Measurements from ENCODE around the gene PHTF1.

Gene PHTF1

DNA sequence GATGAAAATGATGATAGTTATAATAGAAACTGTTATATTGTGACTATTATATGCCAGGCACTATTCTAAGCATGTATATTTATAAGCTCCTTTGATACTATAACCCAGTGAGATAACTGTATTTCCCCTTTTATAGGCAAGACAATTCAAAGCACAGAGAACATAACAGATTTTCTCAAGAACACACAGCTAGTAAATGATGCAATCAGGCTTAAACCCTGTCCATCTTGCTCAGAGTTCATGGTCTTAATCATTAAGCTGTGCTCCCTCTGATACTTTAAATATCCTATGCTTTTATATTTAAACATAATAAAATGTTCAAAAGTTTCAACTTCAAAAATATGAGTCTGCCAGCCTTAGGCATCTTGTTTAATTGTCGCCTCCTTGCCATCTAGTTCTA is 88.6 kb downstream of the PHTF1 start:
- in situ Hi-C loops (cut with MboI; ENCODE audit: low sequenced_read_pairs): no loop called here

DNA sequence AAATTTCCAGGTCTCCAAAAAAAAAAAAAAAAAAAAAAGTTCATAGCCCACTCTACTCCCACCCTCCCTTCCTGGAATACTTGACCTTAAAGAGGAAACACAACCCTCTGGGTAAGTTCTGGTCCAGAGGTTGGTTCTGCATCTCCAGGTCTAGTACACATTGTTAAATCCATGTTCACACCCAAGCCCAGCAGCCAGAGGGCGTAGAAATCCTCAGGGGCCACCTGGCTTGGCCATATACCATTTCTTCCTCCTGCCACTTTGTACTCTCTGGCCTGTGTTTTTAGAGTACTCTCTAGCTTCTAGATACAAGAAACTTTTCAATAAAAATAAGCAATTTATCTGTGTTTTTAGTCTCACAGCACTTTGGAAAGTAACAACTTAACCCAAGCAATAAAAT is 89.3 kb downstream of the PHTF1 start:
- in situ Hi-C loops (cut with MboI; ENCODE audit: low sequenced_read_pairs): no loop called here

DNA sequence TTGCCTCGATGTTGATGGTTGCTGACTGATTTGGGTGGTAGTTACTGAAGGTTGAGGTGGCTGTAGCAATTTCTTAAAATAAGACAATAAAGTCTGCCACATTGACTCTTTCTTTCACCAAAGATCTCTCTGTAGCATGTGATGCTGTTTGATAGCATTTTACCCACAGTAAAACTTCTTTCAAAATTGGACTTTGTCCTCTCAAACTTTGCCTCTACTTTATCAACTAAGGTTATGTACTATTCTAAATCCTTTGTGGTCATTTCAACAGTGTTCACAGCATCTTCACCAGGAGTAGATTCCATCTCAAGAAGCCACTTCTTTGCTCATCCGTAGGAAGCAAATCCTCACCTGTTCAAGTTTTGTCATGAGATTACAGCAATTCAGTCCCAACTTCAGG is 93.2 kb downstream of the PHTF1 start:
- in situ Hi-C loops (cut with MboI; ENCODE audit: low sequenced_read_pairs): no loop called here

DNA sequence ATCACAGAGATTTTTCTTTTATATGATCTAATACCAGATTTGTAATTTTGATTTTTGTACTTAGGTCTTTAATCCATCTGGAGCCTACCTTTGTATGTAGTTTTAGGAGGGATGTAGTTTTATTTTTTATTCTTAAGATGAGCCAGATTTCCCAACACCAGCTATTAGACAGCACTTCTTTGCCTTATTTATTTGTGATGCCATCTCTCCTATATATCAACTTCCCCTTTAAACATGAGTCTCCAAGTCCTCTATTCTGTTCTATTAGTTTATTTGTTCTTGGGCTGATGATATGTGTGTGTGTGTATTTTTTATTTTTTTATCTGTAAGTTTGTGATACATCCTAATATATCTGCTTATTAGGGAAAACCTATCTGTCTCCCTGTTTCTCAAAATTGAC is 94.2 kb downstream of the PHTF1 start:
- in situ Hi-C loops (cut with MboI; ENCODE audit: low sequenced_read_pairs): no loop called here

DNA sequence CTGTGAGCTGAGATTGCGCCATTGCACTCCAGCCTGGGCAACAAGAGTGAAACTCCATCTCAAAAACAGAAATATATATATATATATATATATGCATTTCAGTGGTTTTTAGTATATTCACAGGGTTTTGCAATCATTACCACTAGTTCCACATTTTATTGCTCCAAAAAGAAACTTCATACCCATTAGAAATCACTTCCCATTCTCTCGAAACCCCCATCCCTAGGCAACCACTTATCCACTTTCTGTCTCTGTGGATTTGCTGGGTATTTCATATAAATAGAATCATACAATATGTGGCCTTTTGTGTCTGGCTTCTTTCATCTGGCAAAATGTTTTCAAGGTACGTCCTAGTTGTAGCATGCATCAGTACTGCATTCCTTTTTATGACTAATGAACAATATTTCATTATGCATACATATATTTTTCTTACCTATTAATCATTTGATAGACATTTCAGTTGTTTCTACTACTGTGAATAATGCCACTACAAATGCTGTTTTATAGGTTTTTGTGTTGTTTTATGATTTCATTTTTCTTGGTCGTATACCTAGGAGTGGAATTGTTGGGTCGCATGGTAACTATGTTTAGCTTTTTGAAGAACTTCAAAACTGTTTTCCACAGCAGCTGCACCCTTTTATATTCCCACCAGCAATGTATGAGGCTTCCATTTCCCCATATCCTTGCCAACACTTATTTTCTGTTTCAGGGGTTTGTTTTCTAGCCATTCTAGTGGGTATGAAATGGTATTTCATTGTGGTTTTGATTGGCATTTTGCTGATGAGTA is 95.9 kb downstream of the PHTF1 start:
- in situ Hi-C loops (cut with MboI; ENCODE audit: low sequenced_read_pairs): no loop called here

DNA sequence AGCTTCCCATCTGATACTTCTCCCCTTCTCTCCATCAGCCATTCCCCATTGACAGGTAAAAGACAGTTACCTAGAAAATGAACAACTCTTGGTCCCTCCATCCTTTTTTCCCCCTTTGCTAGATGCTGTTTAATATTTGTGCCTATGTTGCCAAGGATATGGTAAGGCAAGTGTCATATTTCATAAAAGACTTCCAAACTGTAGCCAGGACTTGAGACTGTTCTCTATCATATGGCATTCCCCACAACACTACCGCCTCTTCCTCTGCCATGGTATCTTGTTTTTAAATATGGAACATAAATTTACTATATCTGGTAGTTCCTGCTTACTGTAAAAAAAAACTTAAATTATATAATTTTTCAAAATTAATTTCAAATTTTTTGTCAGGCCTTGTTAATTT is 97.2 kb downstream of the PHTF1 start:
- in situ Hi-C loops (cut with MboI; ENCODE audit: low sequenced_read_pairs): no loop called here

DNA sequence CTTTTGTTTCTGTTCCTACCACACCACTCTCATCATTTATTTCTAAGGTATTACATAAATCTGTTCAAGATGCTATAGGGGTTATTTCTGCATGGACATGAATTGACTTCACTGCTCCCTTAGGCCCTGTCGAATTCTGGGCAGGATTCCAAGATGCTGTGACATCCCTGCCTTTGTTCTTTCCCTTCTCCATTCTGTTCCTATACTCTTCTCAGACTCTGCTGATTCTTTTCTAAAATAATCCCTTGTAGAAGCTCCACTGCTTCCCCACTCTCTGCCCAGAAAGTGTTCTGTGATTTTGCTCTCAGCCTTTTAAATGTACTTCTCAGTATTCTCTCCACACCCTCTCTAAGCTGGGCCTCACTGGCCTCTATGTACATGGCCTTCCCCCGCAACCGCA is 99.2 kb downstream of the PHTF1 start:
- in situ Hi-C loops (cut with MboI; ENCODE audit: low sequenced_read_pairs): no loop called here

DNA sequence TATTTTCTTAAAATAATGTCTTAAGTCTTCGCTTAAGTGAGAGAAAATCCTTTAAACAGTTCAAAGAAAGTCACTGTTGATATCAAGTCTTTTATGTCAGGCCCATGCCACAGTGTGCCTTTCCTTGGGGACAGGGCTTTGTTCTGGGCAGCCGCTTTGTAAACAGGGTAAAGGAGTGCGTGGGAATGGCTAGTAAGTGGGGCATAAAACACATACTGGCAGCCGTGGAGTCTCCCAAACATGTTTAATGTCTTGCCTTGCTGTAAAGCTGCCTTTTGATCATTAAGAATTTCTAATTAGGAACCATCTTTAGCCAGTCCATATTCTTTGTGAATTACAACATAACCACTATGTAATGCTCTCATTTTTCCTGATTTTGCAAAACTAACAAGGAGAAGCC is 99.7 kb downstream of the PHTF1 start:
- in situ Hi-C loops (cut with MboI; ENCODE audit: low sequenced_read_pairs): no loop called here

DNA sequence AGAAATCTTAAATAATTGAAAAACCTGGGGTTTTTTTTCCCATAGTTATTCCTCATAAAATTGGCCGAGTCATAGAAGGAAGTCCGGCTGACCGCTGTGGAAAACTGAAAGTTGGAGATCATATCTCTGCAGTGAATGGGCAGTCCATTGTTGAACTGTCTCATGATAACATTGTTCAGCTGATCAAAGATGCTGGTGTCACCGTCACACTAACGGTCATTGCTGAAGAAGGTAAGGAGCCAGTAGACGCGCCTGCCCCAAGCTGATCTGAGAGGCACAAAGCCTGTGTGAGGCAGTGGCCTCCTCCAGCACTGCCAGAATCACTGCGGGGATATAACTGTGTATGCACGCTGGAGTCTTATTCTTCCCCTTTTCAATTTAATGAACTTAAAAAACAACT is 100.3 kb downstream of the PHTF1 start:
- in situ Hi-C loops (cut with MboI; ENCODE audit: low sequenced_read_pairs): no loop called here

DNA sequence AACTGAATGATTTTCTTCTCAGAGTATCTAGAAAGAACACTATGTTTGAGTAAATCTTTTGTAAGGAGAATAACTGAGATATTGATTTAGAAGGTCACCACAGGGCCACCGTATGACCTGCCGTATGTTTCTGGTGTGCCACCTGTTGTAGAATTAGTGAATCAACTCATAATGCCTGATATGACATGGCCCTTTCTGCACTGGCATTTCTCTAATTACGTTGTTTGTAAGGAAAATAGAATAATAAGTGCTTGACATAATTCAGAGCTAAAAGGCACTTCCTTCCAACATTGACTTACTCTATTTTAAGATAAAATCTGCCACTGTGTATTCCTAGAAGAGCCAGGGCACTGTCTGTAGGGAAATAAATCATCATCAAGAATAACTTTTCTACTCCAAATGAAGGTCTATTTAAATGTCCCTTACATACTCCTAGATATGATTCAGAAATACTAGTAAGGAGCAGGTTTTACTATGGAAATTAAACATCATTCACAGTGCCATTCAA is 101.7 kb downstream of the PHTF1 start:
- in situ Hi-C loops (cut with MboI; ENCODE audit: low sequenced_read_pairs): no loop called here

DNA sequence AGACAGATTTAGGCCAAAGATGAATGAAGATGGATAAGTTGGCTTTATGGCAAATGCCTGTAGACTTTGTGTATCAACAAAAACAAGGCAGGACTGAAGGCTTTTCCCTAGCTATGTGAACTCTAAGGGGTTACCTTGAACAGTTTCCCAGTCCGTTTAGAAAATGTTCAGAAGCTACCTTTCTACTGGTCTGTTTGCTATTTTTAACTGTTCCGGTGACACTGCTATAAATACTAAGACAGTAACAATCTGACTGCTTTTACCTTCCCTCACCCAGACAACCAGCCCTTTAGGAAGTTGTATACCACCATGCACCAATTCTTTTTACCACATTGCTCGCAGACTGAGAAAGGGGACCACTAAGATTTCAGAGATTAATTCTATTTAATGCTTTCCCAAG is 102.2 kb downstream of the PHTF1 start:
- in situ Hi-C loops (cut with MboI; ENCODE audit: low sequenced_read_pairs): no loop called here

DNA sequence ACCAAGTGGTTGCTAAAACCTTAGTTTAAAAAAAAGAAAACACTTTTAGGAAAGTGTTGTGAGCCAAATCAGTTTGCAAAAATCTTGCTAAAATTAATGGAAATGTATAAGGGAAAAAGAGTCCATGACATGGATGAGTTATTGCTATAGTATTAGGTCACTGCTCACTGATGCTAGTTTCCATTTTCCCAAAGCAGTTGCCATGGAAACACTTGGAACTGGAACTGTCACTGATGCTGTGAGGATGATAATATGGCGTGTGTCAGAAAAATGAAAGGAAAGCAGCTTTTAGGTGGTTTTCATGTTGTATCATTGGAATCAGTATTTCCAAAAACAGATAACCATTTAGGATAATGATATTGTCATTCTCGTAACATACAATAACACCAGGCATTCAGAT is 104.4 kb downstream of the PHTF1 start:
- in situ Hi-C loops (cut with MboI; ENCODE audit: low sequenced_read_pairs): no loop called here

DNA sequence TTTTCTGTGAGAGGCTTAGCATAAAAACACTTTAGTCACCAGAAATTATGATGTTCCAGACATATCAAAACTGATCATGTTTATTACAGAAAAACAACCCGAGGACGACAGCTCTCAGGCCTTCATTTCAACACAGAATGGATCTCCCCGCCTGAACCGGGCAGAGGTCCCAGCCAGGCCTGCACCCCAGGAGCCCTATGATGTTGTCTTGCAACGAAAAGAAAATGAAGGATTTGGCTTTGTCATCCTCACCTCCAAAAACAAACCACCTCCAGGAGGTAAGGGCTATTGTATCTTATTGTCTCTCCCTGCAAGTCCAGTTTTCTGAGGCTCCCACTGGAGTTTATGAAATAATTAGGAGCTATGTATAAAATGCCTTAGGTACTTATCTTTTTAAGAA is 105.5 kb downstream of the PHTF1 start:
- in situ Hi-C loops (cut with MboI; ENCODE audit: low sequenced_read_pairs): no loop called here

DNA sequence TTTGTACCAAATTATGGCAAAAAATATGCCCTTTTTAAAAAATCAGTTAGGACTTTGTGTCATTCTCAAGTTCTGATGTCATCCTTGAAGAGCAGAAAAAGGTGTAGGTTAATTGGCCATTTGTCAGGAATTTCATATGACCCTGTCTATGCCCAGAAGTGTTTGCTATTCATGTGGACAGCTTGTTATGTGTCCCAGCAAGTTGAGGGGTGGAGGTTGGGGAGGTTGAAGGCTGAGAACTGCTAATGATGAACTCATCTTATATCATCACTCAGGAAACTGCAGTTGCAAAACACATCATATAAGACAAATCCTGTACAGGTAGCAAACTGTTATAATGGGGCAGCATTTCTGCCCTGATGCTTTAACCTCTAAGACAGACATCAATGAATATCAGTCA is 106.5 kb downstream of the PHTF1 start:
- in situ Hi-C loops (cut with MboI; ENCODE audit: low sequenced_read_pairs): no loop called here

DNA sequence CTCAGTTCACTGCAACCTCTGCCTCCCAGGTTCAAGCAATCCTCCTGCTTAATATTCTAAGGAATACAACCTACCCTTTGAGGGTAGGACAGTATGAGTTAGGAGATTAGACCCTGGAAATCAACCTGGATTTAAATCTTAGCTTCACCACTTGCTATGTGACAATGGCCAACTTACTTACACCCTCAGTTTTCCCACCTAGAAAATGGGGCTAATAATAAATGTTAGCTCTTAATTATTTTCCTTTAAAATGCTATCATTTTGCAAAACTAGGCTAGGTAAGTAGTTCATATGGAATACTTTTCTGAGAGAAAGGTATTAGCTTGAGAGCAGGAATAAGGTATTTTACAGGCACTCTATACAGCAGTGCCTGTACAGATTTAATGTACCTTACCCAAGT is 110.8 kb downstream of the PHTF1 start:
- in situ Hi-C loops (cut with MboI; ENCODE audit: low sequenced_read_pairs): no loop called here

DNA sequence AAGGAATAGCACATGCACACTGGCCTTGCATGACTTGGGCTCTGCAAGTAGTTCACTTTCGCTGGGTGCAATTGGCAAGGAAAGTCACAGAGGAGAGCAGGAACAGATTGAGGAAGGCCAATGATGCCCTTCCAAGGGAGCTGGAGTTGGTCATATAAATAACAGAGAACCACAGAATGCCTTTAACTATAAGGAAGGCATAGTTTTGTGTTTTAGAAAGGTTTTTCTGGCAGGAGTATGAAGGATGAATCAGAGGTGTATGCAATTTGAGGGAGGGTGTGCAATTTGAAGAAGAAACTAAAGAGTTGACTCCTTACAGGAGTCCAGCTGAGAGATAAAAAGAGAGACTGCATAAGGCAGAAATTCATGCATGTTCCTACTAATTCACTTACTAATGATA is 112.1 kb downstream of the PHTF1 start:
- in situ Hi-C loops (cut with MboI; ENCODE audit: low sequenced_read_pairs): no loop called here
